Measurements from ENCODE around the gene TBC1D17. TPM values are rescaled to one million over a fixed set of nuclear protein-coding genes. Genes with fewer than 3 reads are reported as not detected.

TBC1D17 gene
- total and polyA plus RNA-seq, 2 of the 13 experiments (the other 11 are each of a cell fraction or from before 2014, with no cell fraction given): 9.7 to 16.9 TPM

DNA sequence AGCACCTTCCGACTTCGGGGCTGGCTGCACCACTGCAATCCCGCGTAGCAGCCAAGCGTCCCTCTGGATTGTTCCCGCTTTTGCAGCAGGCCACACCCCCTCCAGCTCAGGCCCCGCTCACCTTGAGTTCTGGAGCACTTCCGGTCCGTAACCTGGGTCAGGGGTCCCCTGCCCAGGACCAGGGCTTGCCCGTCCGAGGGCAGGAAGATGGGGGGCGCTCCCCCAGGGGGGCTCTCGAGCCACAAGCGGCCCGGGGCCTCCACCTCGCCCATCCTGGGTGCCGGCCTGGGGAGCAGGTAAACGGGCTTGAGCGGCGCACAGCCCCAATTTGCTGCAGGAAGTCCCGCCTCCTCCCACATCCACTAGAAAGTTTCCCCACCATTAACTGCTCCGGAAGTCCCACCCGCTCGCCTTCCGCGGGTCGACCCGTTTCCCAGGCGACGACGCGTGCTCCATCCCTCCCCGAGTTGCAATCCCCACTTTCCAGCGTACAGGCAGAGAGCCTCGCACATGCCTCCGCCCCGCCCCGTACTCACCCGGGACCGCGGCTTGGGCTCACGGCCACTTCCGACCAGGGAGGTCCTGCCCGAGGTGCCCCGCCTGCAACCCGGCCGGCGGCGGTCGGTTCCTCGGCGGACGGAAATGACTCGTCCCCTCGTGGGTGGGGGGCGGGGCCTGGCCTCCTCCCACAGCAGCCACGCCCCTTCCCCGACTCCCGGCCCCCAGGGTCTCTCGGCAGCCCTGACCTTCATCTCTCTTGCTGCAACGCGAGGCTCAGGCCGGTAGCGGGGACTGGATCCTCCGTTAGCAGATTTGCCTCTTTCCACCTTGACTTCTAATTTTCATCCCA, 10.3 kb upstream of the TBC1D17 start, which contains the start of gene PNKP (continued):
- no peak for TF ChIP-seq MYNN (CRISPR knock-in tag; IDR thresholded peaks at IDR 0.05; ENCODE audit: low read depth)
- TF ChIP-seq GPN1 (CRISPR knock-in tag; IDR thresholded peaks at IDR 0.05; ENCODE audit: borderline replicate concordance): no peak
- TF ChIP-seq PITX1 (CRISPR knock-in tag; IDR thresholded peaks at IDR 0.05): peak; percentile 84
- TF ChIP-seq, protein P1, sequence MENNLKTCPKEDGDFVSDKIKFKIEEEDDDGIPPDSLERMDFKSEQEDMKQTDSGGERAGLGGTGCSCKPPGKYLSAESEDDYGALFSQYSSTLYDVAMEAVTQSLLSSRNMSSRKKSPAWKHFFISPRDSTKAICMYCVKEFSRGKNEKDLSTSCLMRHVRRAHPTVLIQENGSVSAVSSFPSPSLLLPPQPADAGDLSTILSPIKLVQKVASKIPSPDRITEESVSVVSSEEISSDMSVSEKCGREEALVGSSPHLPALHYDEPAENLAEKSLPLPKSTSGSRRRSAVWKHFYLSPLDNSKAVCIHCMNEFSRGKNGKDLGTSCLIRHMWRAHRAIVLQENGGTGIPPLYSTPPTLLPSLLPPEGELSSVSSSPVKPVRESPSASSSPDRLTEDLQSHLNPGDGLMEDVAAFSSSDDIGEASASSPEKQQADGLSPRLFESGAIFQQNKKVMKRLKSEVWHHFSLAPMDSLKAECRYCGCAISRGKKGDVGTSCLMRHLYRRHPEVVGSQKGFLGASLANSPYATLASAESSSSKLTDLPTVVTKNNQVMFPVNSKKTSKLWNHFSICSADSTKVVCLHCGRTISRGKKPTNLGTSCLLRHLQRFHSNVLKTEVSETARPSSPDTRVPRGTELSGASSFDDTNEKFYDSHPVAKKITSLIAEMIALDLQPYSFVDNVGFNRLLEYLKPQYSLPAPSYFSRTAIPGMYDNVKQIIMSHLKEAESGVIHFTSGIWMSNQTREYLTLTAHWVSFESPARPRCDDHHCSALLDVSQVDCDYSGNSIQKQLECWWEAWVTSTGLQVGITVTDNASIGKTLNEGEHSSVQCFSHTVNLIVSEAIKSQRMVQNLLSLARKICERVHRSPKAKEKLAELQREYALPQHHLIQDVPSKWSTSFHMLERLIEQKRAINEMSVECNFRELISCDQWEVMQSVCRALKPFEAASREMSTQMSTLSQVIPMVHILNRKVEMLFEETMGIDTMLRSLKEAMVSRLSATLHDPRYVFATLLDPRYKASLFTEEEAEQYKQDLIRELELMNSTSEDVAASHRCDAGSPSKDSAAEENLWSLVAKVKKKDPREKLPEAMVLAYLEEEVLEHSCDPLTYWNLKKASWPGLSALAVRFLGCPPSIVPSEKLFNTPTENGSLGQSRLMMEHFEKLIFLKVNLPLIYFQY (CRISPR knock-in tag; IDR thresholded peaks at IDR 0.05; ENCODE audit: borderline replicate concordance): 0 out of 2 replicates have a peak, but pooled peaks have one; percentile 68
- no peak; the same call in 1 of the 2 replicates for TF ChIP-seq GATA4 (IDR thresholded peaks at IDR 0.05; ENCODE audit: borderline replicate concordance, low read depth)
- TF ChIP-seq MED1 (CRISPR knock-in tag; IDR thresholded peaks at IDR 0.05): peak; percentile 46
- TF ChIP-seq ZNF343 (CRISPR knock-in tag; IDR thresholded peaks at IDR 0.05): 0 out of 2 replicates have a peak, but pooled peaks have one; percentile 55
- TF ChIP-seq ZNF263 (CRISPR knock-in tag; IDR thresholded peaks at IDR 0.05): peak; percentile 10; the same call in 1 of the 2 replicates
- TF ChIP-seq TOPORS (CRISPR knock-in tag; IDR thresholded peaks at IDR 0.05): 0 out of 2 replicates have a peak, but pooled peaks have one; percentile 9
- no peak for TF ChIP-seq PHF21A (CRISPR knock-in tag; IDR thresholded peaks at IDR 0.05)
- TF ChIP-seq ZNF446 (CRISPR knock-in tag; IDR thresholded peaks at IDR 0.05): 0 out of 2 replicates have a peak, but pooled peaks have one; percentile 59
- TF ChIP-seq, protein P2, sequence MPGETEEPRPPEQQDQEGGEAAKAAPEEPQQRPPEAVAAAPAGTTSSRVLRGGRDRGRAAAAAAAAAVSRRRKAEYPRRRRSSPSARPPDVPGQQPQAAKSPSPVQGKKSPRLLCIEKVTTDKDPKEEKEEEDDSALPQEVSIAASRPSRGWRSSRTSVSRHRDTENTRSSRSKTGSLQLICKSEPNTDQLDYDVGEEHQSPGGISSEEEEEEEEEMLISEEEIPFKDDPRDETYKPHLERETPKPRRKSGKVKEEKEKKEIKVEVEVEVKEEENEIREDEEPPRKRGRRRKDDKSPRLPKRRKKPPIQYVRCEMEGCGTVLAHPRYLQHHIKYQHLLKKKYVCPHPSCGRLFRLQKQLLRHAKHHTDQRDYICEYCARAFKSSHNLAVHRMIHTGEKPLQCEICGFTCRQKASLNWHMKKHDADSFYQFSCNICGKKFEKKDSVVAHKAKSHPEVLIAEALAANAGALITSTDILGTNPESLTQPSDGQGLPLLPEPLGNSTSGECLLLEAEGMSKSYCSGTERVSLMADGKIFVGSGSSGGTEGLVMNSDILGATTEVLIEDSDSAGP (CRISPR knock-in tag; IDR thresholded peaks at IDR 0.05; ENCODE audit: borderline replicate concordance): peak; percentile 88; the same call in 1 of the 2 replicates
- TF ChIP-seq NFATC3 (CRISPR knock-in tag; IDR thresholded peaks at IDR 0.05): no peak
- TF ChIP-seq GTF3A (CRISPR knock-in tag; conservative IDR thresholded peaks at IDR 0.05): peak; percentile 76; the same call in 1 of the 2 replicates
- no peak for TF ChIP-seq NBN (conservative IDR thresholded peaks at IDR 0.05)
- TF ChIP-seq, protein P3, sequence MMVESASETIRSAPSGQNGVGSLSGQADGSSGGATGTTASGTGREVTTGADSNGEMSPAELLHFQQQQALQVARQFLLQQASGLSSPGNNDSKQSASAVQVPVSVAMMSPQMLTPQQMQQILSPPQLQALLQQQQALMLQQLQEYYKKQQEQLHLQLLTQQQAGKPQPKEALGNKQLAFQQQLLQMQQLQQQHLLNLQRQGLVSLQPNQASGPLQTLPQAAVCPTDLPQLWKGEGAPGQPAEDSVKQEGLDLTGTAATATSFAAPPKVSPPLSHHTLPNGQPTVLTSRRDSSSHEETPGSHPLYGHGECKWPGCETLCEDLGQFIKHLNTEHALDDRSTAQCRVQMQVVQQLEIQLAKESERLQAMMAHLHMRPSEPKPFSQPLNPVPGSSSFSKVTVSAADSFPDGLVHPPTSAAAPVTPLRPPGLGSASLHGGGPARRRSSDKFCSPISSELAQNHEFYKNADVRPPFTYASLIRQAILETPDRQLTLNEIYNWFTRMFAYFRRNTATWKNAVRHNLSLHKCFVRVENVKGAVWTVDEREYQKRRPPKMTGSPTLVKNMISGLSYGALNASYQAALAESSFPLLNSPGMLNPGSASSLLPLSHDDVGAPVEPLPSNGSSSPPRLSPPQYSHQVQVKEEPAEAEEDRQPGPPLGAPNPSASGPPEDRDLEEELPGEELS (CRISPR knock-in tag; IDR thresholded peaks at IDR 0.05): no peak
- TF ChIP-seq ZBTB3 (CRISPR knock-in tag; IDR thresholded peaks at IDR 0.05; ENCODE audit: borderline replicate concordance, low read depth): no peak
- TF ChIP-seq NR2F6 (IDR thresholded peaks at IDR 0.05): no peak
- TF ChIP-seq NR2F6 (CRISPR knock-in tag; IDR thresholded peaks at IDR 0.05): peak; percentile 68
- no peak for TF ChIP-seq ZFAT (CRISPR knock-in tag; conservative IDR thresholded peaks at IDR 0.05)
- TF ChIP-seq ARNT (IDR thresholded peaks at IDR 0.05): no peak
- TF ChIP-seq TOE1 (CRISPR knock-in tag; IDR thresholded peaks at IDR 0.05): no peak
- TF ChIP-seq ZNF782 (CRISPR knock-in tag; IDR thresholded peaks at IDR 0.05; ENCODE audit: borderline replicate concordance): peak; percentile 45; the same call in 1 of the 2 replicates
- peak; percentile 59; the same call in 1 of the 2 replicates for TF ChIP-seq ZSCAN29 (CRISPR knock-in tag; conservative IDR thresholded peaks at IDR 0.05)
